D721Med (cell line): Measurements from ENCODE around the gene PARM1.

ENCODE experiments used
- DNase-seq: peaks from one replicate; pipeline ENCODE4 v3.0.0; 2011; ENCODE audit warnings: low spot score; ENCODE audit not compliant: insufficient read length
- FAIRE-seq: peaks from 2 replicates; lab custom pipeline; 2011; peaks lifted over from hg19 to GRCh38; lab: Jason Lieb, UNC
- CTCF ChIP-seq: IDR thresholded peaks from 2 replicates; pipeline ENCODE4 v1.5.1; 2012; ENCODE audit warnings: mild to moderate bottlenecking, control low read depth; ENCODE audit not compliant: insufficient read depth; ENCODE audit errors: missing control alignments

The PARM1 gene

GRCh38 chr4:74948236-74948635 lies 15.3 kb downstream of the PARM1 start:
- DNase-seq, result no peak
- TF ChIP-seq CTCF, result no peak
- FAIRE-seq, result no peak

- no peak for DNase-seq
- FAIRE-seq, result no peak
- TF ChIP-seq CTCF, result no peak
Measured at GRCh38 chr4:74950200-74950599, 17.3 kb downstream of the PARM1 start.

GRCh38 chr4:74950882-74951281 lies 18.0 kb downstream of the PARM1 start:
- FAIRE-seq (no peak), DNase-seq (no peak)
- TF ChIP-seq CTCF, result no peak

GRCh38 chr4:74953647-74954046 lies 20.7 kb downstream of the PARM1 start:
- FAIRE-seq (no peak), DNase-seq (no peak)
- no peak for TF ChIP-seq CTCF

GRCh38 chr4:74958881-74959280 lies 26.0 kb downstream of the PARM1 start:
- no peak for TF ChIP-seq CTCF
- DNase-seq, result no peak
- FAIRE-seq, result no peak

- DNase-seq (no peak), FAIRE-seq (no peak)
- no peak for TF ChIP-seq CTCF
Measured at GRCh38 chr4:74961230-74961629, 28.3 kb downstream of the PARM1 start.

- DNase-seq, result no peak
- no peak for TF ChIP-seq CTCF
- no peak for FAIRE-seq
Measured at GRCh38 chr4:74962584-74962983, 29.7 kb downstream of the PARM1 start.
